EL (cell line): ENCODE results near the gene HMGB1.
A peak's percentile ranks its signal among the peaks of the same experiment; 100 is the strongest.

ENCODE experiments used
- DNase-seq: peaks from one replicate; pipeline ENCODE4 v3.0.0-alpha.2; 2016

The HMGB1 gene

GRCh38 chr13:30465593-30466357, at the start of gene HMGB1:
Gene HMGB1 (minus strand): TSS chr13:30465936. CDS start chr13:30463680, 2,256 bp downstream.
- DNase-seq, result peak; percentile 100

- no peak for DNase-seq
Measured at GRCh38 chr13:30510811-30511371, 45.2 kb upstream of the HMGB1 start.

- DNase-seq, result no peak
Measured at GRCh38 chr13:30510091-30510490, 44.4 kb upstream of the HMGB1 start.

- no peak for DNase-seq
Measured at GRCh38 chr13:30509254-30510050, 43.7 kb upstream of the HMGB1 start.

GRCh38 chr13:30504081-30504480, 38.3 kb upstream of the HMGB1 start:
- DNase-seq, result no peak

- no peak for DNase-seq
Measured at GRCh38 chr13:30502237-30502636, 36.5 kb upstream of the HMGB1 start.

GRCh38 chr13:30499338-30499737, 33.6 kb upstream of the HMGB1 start:
- DNase-seq, result no peak

- DNase-seq, result no peak
Measured at GRCh38 chr13:30496147-30496546, 30.4 kb upstream of the HMGB1 start.

GRCh38 chr13:30495746-30496145, 30.0 kb upstream of the HMGB1 start:
- no peak for DNase-seq

GRCh38 chr13:30493658-30494381, 28.1 kb upstream of the HMGB1 start:
- no peak for DNase-seq

GRCh38 chr13:30487075-30487470, 21.3 kb upstream of the HMGB1 start:
- DNase-seq, result no peak

GRCh38 chr13:30486230-30487074, 20.7 kb upstream of the HMGB1 start:
- DNase-seq, result no peak

- DNase-seq, result no peak
Measured at GRCh38 chr13:30481241-30481760, 15.6 kb upstream of the HMGB1 start.

- DNase-seq, result no peak
Measured at GRCh38 chr13:30480292-30480950, 14.7 kb upstream of the HMGB1 start.

- DNase-seq, result no peak
Measured at GRCh38 chr13:30479883-30480219, 14.1 kb upstream of the HMGB1 start.

- no peak for DNase-seq
Measured at GRCh38 chr13:30479154-30479882, 13.6 kb upstream of the HMGB1 start.

- DNase-seq, result no peak
Measured at GRCh38 chr13:30477346-30478195, 11.8 kb upstream of the HMGB1 start.

- no peak for DNase-seq
Measured at GRCh38 chr13:30473675-30474074, 7.9 kb upstream of the HMGB1 start.

GRCh38 chr13:30466841-30467252, 1.1 kb upstream of the HMGB1 start:
- DNase-seq, result peak; percentile 37

GRCh38 chr13:30466358-30466714, 600 bp upstream of the HMGB1 start:
- peak; percentile 58 for DNase-seq
